ENCODE results near the gene DVL3. TPM values are rescaled to one million over a fixed set of nuclear protein-coding genes. Genes with fewer than 3 reads are reported as not detected.
"Not testable (repeated sequence)": the region's sequence is repeated elsewhere in the genome, so short reads cannot be mapped to it uniquely, and the experiment has no call there.

DVL3 gene
- 39.0 TPM for total RNA-seq

DNA sequence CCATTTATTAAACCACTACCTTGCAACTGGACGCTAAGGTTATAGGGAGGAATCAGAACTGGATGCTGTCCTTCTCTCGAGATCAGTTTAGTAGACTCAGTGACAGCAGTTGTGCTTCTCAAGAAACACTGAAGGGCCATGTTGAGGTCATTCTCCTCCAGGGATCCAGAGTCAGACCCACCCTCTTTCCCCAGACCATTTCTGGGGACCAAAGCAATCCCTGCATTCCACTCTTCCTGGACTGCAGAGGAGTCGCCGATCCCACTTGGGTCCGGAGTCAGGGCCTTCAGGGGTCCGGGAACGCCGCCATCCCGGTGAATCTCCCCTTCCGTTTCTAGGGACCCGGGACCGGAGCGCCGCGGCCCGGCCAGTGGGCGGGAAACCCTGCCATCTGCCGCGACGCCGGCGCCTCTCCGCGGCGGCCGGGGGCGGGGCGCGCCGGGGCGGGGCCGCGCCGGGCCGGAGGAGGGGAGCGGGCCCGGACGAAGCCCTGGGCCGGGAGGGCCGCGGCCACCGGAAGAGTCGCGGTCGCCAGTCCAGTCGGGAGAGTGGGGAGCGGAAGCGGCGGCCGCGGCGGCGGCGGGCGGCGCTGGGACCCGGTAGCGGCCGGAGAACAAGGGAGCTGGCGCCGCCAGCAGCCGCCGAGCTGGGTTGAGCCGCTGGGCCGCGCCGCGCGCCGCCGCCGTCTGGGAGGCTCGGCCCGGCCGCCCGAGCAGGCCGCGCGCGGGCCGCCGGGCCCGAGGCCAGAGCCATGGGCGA lies at the start of gene DVL3:
Gene DVL3, plus strand, starts transcription at position 493 of the 759 bp plus-strand sequence. Its CDS starts 259 bp downstream, at position 752.
- TF ChIP-seq POLR2AphosphoS5 (IDR thresholded peaks at IDR 0.05; ENCODE audit: insufficient read depth in 1 of 2, low read depth in 1 of 2) (no peak), POLR2A (IDR thresholded peaks at IDR 0.05) (peak in 1 of 2 donors; percentile 33)
- TF ChIP-seq, protein P1, sequence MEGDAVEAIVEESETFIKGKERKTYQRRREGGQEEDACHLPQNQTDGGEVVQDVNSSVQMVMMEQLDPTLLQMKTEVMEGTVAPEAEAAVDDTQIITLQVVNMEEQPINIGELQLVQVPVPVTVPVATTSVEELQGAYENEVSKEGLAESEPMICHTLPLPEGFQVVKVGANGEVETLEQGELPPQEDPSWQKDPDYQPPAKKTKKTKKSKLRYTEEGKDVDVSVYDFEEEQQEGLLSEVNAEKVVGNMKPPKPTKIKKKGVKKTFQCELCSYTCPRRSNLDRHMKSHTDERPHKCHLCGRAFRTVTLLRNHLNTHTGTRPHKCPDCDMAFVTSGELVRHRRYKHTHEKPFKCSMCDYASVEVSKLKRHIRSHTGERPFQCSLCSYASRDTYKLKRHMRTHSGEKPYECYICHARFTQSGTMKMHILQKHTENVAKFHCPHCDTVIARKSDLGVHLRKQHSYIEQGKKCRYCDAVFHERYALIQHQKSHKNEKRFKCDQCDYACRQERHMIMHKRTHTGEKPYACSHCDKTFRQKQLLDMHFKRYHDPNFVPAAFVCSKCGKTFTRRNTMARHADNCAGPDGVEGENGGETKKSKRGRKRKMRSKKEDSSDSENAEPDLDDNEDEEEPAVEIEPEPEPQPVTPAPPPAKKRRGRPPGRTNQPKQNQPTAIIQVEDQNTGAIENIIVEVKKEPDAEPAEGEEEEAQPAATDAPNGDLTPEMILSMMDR (IDR thresholded peaks at IDR 0.05): no peak
- Histone ChIP-seq H3K27ac (peak within 1 kb of the TSS; percentile 91), H3K36me3 (no peaks in the 10 kb centered on the region), H3K27me3 (no peaks in the 10 kb centered on the region), H3K9me3 (no peaks in the 10 kb centered on the region), H3K4me3 (peak within 1 kb of the TSS; percentile 80 to 91), H3K4me1 (peaks cover 51% of the 10 kb centered on the region)
- DNase-seq (ENCODE audit: extremely low spot score in 2 of 2): no peak
- intact Hi-C loops (cut with DNase I): no loop called here

DNA sequence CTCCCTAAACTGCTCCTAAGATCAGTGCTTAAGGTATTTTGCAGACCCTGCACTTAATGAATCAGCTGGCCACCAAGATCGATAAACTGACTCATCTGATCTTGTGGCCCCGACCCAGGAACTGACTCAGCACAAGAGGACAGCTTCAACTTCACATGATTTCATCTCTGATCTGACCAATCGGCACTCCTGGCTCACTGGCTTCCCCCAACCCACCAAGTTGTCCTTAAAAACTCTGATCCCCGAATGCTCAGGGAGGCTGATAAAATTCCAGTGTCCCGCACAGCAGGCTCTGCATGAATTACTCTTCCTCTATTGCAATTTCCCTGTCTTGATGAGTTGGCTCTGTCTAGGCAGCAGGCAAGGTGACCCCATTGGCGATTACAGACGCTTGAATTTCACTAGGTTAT lies 44.9 kb upstream of the DVL3 start:
- H3K4me1 ChIP-seq: no peaks in the 10 kb centered on the region
- H3K9me3 ChIP-seq: no peaks in the 10 kb centered on the region
- no peaks in the 10 kb centered on the region for H3K27me3 ChIP-seq
- no peaks in the 10 kb centered on the region for H3K36me3 ChIP-seq
- TF ChIP-seq POLR2A (IDR thresholded peaks at IDR 0.05): no peak
- no peak for TF ChIP-seq POLR2AphosphoS5 (IDR thresholded peaks at IDR 0.05; ENCODE audit: insufficient read depth in 1 of 2, low read depth in 1 of 2)
- TF ChIP-seq, protein P1 (IDR thresholded peaks at IDR 0.05): no peak
- intact Hi-C loops (cut with DNase I): no loop called here
- no peak for DNase-seq (ENCODE audit: extremely low spot score in 2 of 2)
- H3K27ac ChIP-seq: no peak overlapping the region
- no peak overlapping the region for H3K4me3 ChIP-seq

DNA sequence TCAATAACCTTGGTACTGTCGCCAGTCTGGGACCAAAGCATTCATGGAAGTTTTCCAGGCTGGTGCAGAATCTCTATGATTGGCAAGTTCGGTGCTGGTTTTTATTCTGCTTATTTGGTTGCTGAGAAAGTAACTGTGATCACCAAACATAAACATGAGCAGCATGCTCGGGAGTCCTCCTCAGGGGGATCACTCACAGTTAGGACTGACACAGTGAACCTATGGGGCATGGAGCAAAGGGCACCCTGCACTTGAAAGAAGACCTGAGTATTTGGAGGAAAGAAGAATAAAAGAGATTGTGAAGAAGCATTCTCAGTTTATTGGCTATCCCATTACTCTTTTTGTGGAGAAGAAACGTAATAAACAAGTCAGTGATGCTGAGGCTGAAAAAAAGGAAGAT lies 39.2 kb upstream of the DVL3 start:
- H3K27ac ChIP-seq: no peak overlapping the region
- H3K4me3 ChIP-seq: no peak overlapping the region
- no peaks in the 10 kb centered on the region for H3K9me3 ChIP-seq
- H3K36me3 ChIP-seq: no peaks in the 10 kb centered on the region
- no peaks in the 10 kb centered on the region for H3K27me3 ChIP-seq
- TF ChIP-seq POLR2AphosphoS5 (IDR thresholded peaks at IDR 0.05; ENCODE audit: insufficient read depth in 1 of 2, low read depth in 1 of 2): no peak
- TF ChIP-seq, protein P1 (IDR thresholded peaks at IDR 0.05): no peak
- TF ChIP-seq POLR2A (IDR thresholded peaks at IDR 0.05): no peak
- no peak for DNase-seq (ENCODE audit: extremely low spot score in 2 of 2)
- no peaks in the 10 kb centered on the region for H3K4me1 ChIP-seq
- intact Hi-C loops (cut with DNase I): no loop called here

DNA sequence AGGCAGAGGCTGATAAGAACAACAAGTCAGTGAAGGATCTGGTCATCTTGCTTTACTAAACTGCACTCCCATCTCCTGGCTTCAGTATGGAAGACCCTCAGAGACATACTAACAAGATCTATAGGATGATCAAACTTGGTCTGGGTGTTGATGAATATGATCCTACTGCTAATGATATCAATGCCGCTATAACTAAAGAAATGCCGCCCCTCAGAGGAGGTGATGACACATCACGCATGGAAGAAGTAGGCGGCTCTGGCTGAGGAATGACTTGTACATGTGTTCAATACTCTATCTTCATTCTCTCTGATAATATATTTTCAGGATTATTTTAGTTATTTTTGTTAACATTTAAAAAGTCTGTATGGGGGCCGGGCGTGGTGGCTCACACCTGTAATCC lies 37.5 kb upstream of the DVL3 start:
- H3K9me3 ChIP-seq: no peaks in the 10 kb centered on the region
- intact Hi-C loops (cut with DNase I): no loop called here
- TF ChIP-seq, protein P1 (IDR thresholded peaks at IDR 0.05): no peak
- TF ChIP-seq POLR2A (IDR thresholded peaks at IDR 0.05) (no peak), POLR2AphosphoS5 (IDR thresholded peaks at IDR 0.05; ENCODE audit: insufficient read depth in 1 of 2, low read depth in 1 of 2) (no peak)
- no peaks in the 10 kb centered on the region for H3K4me1 ChIP-seq
- H3K4me3 ChIP-seq: no peak overlapping the region
- no peaks in the 10 kb centered on the region for H3K36me3 ChIP-seq
- H3K27ac ChIP-seq: no peak overlapping the region
- no peaks in the 10 kb centered on the region for H3K27me3 ChIP-seq
- DNase-seq (ENCODE audit: extremely low spot score in 2 of 2): no peak

DNA sequence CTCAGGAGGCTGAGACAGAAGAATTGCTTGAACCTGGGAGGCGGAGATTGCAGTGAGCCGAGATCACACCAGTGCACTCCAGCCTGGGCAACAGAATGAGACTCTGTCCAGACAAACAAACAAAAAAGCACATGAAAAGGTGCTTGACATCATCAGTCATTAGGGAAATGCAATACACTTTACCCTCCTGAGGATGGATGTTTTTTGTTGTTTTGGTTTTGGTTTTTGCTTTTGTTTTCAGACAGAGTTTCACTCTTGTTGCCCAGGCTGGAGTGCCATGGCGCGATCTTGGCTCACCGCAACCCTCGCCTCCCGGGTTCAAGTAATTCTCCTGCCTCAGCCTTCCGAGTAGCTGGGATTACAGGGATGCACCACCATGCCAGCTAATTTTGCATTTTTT lies 34.1 kb upstream of the DVL3 start:
- H3K4me3 ChIP-seq; intact Hi-C loops (cut with DNase I); H3K4me1 ChIP-seq: not testable (repeated sequence)

More for the DNA sequence above, 34.1 kb upstream of the DVL3 start:
- not testable (repeated sequence) for DNase-seq (ENCODE audit: extremely low spot score in 2 of 2); H3K9me3 ChIP-seq; H3K27ac ChIP-seq; H3K36me3 ChIP-seq; H3K27me3 ChIP-seq
